GM18870 (cell line): Measurements from ENCODE around the gene GALNT9.

ENCODE experiments used
- ATAC-seq: cut with Tn5 transposase; IDR thresholded peaks from one replicate; pipeline ENCODE4 v1.9.1; 2021; ENCODE audit warnings: moderate library complexity; ENCODE audit not compliant: unreplicated experiment

GALNT9 gene

DNA sequence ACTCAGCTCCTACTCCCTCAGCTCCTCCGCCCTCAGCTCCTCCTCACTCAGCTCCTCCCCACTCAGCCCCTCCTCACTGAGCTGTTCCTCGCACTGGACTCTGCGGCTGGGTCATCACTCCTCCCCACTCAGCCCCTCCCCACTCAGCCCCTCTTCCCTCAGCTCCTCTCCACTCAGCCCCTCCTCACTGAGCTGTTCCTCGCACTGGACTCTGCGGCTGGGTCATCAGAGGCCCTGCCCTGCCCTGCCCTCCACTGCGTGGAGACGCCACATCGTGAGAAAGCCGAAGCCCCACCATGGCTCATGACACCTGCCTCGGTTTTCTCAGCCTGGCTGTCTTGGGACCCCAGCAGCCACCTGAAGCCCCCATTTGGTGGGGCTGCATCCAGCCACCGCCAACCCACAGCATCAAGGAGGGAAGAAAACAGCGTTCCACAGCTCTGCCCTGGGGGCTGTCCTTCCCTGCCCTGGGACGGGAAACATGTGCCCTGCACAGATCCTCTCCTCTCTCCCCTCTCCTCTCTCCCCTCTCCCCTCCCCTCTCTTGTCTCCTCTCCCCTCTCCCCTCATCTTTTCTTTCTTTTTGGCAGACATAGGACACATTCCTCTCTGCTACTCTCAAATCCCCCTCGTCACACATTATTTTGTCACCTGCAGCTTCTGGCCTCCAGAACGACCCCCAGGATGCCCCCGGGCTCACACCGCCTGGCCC, 167.4 kb downstream of the GALNT9 start:
- no peak for ATAC-seq

DNA sequence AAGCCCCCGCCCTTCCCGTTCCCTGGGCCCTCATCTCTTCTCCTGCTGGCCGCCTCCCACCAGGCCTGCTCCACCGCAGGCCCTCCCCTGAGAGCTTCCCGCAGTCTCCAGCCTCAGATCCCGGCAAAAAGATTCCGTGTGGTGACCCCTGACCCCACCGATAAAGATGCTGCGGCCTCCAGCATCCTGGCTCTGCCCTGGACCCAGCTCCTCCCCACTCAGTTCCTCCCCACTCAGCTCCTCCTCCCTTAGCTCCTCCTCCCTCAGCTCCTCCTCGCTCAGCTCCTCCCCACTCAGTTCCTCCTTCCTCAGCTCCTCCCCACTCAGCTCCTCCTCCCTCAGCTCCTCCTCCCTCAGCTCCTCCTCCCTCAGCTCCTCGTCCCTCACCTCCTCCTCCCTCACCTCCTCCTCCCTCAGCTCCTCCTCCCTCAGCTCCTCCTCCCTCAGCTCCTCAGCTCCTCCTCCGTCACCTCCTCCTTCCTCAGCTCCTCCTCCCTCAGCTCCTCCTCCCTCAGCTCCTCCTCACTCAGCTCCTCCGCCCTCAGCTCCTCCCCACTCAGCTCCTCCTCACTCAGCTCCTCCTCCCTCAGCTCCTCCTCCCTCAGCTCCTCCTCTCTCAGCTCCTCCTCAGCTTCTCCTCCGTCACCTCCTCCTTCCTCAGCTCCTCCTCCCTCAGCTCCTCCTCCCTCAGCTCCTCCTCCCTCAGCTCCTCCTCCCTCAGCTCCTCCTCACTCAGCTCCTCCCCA, 168.2 kb downstream of the GALNT9 start:
- ATAC-seq = no peak

GRCh38 chr12:132160601-132161035, 168.8 kb downstream of the GALNT9 start:
- ATAC-seq = no peak

DNA sequence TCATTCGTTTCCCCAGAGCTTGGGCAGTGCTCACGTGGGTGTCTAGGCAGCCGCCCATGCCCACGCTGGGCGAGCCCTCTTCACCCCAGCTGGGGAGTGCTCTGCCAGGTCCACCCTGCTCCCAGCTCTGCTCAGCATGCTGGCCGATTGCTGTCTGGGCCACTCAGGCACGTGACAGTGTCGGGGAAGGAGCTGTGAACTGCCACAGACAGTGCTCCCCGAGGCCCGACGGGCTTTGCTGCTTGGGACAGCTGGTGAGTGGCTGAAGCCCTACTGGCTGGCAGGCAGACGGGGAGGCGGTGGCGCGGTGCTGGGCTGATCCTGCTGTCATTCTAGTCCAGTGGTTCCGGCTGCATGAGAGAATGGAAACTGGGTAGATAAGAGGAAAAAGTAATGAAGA, 169.4 kb downstream of the GALNT9 start:
- ATAC-seq = no peak

- no peak for ATAC-seq
Observed at GRCh38 chr12:132159555-132160003, 169.8 kb downstream of the GALNT9 start.

DNA sequence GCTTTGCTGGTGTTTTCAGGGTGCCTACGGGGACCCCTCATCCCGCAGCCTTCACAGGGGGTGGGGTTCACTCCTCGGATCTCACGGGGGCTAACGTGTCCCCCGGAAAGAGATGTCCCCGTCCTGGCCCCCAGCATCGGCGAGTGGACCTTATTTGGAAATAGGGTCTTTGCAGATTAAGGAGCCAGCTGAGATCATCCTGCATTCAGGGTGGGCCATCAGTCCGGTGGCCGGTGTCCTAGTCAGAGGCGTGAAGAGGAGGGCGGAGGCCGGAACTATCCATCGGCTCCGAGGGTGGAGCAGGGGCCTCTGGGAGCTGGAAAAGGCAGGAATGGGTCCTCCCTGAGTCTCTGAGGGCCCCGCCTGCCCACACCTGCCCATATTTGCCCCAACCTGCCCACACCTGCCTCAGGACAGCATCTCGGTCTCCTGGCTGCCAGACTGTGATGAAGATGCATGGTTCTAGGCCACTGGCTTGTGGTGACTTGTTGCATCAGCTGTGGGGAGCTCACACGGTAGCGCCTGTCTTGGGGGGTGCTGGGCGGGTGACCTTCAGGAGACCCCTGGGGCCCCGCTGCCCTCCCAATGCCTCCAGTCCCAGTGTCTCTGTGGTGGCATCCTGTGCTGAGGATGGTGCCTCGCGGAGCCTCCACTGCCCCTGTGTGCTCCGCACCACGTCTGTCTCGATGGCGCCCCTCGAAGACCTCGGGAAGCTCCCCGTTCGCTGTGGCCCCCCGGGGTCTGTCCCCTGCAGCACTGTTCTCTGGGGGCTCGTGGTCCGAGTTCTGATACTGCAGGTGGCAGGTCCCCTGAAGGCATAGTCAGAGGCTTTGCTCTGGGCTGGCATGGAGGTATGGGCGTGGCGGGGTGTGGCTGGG, 170.5 kb downstream of the GALNT9 start:
- no peak for ATAC-seq

DNA sequence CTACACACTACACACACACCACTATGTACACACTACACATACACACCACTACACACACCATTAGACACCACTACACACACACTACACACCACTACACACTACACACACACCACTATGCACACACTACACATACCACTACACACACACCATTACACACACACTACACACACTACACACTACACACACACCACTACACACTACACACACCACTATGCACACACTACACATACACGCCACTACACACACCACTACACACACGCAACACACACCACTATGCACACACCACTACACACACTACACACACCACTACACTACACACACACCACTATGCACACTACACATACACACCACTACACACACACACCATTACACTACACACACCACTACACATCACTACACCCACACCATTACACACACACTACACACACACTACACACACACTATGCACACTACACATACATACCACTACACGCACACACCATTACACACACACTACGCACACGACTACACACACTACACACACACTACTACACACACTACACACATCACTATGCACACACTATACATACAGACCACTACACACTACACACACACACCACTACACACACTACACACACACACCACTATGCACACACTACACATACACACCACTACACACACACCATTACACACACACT, 171.5 kb downstream of the GALNT9 start:
- no peak for ATAC-seq

DNA sequence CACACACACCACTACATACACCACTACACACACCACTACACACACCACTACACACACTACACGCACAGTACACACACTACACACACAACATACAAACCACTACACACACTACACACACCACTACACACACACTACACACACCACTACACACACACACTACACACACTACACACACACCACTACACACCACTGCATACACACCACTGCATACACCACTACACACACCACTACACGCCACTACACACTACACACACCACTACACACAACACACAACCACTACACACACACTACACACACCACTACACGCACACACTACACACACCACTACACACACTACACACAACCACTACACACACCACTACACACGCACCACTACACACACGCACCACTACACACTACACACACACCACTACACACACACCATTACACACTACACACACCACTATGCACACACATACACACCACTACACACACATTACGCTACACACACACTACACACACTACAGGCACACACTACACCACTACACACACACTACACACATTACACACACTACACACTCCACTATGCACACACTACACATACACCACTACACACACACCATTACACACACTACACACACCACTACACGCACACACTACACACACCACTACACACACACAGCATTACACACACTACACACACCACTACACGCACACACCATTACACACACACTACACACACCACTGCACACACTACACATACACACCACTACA, 172.6 kb downstream of the GALNT9 start:
- ATAC-seq = no peak

GRCh38 chr12:132155771-132156572, 173.4 kb downstream of the GALNT9 start:
- ATAC-seq = no peak

GRCh38 chr12:132154941-132155770, 174.2 kb downstream of the GALNT9 start:
- no peak for ATAC-seq

DNA sequence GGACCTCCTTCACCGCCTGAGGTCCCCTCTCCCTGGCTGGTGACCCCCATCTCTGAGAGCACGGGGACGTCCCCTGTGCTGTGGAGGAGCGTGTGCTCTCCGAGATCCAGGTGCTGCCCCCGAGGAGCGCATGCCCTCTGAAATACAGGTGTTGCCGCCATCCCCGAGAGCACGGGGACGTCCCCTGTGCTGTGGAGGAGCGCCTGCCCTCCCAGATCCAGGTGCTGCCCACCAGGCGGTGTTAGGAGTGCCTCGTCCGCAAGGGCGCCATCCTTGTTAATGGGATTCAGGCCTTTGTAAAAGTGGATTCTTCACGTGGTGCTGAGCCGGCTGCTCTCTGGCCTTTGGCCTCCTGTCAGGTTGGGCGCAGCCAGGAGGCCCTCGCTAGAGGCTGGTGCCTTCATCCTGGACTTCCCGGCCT, 175.0 kb downstream of the GALNT9 start:
- no peak for ATAC-seq

DNA sequence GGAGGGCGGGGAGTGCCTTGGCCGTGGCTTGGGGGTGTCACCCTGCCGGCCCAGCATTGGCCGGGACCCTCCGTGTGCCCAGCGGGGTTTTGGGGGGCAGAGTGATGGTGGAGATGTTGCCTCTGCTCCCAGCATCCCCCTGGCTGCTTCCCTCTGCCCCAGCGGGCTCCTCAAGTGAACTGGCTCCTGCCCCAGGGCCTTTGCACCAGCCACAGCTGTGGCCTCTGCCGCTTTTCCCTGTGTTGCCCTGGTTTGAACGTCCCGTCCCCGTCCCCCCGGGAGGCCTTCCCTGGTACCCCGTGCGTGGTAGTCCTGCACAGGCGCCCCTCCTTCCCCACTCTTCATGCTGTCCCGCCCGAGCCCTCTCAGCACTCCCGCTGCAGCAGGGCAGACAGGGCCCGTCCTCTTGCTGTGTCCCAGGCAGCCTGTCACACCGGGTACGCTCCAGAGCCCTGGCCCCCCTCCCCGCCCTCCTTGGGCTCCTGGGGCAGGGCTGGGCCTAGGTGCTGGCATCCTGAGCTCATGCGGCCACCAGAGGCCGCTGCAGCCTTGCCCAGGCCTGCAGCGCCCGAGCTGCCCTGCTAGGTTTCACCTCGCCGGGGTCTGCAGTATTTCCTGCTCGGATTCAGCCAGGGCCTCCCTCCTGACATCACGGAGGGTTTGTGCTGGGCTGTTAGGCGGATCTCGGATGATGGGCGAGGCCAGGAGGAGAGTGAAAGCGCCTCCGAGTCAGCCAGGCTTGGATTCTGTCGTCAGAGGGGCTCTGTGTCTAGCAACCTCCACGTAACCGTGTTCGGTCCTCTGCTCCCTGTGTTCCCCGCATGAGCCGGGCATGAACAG, 175.7 kb downstream of the GALNT9 start:
- ATAC-seq = no peak

GRCh38 chr12:132152953-132153352, 176.4 kb downstream of the GALNT9 start:
- ATAC-seq = no peak

- ATAC-seq = no peak
Observed at GRCh38 chr12:132152411-132152821, 177.0 kb downstream of the GALNT9 start.

DNA sequence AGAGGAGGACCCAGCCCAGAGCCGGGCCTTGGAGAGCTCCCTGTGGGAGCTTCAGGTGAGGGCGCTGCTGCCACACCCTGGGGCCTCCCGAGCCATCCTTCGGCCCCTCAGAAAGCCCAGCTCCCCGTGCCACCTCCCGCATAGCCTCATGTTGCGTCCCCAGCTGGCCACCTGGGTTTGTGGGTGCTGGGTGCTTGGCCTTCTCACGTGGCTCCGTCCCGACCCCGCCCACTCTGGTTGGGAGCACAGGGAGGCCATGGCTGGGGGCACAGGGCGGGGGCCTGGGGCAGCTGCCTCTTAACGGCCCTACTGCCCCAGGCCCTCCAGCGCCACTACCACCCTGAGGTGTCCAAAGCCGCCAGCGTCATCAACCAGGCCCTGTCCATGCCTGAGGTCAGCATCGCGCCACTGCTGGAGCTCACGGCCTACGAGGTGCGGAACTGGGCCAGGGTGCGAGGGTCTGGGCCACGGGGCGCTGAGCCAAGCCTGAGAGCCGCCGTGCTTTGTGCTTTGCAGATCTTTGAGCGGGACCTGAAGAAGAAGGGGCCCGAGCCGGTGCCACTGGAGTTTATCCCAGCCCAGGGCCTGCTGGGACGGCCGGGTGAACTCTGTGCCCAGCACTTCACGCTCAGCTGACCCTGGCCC, 177.5 kb downstream of the GALNT9 start:
- ATAC-seq = no peak

DNA sequence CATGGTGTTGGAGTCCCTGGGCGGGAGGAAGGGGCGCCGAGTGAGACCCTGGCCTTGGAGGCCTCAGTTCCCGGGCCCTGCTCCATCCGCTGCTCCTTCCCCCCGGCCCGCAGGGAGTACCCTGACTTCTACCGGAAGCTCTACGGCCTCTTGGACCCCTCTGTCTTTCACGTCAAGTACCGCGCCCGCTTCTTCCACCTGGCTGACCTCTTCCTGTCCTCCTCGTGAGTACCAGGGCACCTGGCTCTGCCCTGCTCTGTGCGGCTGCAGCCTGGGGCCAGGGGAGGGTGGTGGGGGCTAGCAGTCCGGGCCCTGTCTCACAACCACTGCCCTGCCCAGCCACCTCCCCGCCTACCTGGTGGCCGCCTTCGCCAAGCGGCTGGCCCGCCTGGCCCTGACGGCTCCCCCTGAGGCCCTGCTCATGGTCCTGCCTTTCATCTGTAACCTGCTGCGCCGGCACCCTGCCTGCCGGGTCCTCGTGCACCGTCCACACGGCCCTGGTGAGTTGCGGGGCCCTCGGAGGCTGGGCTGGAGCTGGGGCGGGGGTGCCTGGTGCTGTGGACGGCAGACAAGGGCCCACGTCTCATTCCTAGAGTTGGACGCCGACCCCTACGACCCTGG, 178.1 kb downstream of the GALNT9 start:
- no peak for ATAC-seq

- no peak for ATAC-seq
Observed at GRCh38 chr12:132150780-132151144, 178.6 kb downstream of the GALNT9 start.
